Measurements from ENCODE around the gene KCNJ6.

Gene KCNJ6, protein sequence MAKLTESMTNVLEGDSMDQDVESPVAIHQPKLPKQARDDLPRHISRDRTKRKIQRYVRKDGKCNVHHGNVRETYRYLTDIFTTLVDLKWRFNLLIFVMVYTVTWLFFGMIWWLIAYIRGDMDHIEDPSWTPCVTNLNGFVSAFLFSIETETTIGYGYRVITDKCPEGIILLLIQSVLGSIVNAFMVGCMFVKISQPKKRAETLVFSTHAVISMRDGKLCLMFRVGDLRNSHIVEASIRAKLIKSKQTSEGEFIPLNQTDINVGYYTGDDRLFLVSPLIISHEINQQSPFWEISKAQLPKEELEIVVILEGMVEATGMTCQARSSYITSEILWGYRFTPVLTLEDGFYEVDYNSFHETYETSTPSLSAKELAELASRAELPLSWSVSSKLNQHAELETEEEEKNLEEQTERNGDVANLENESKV

DNA sequence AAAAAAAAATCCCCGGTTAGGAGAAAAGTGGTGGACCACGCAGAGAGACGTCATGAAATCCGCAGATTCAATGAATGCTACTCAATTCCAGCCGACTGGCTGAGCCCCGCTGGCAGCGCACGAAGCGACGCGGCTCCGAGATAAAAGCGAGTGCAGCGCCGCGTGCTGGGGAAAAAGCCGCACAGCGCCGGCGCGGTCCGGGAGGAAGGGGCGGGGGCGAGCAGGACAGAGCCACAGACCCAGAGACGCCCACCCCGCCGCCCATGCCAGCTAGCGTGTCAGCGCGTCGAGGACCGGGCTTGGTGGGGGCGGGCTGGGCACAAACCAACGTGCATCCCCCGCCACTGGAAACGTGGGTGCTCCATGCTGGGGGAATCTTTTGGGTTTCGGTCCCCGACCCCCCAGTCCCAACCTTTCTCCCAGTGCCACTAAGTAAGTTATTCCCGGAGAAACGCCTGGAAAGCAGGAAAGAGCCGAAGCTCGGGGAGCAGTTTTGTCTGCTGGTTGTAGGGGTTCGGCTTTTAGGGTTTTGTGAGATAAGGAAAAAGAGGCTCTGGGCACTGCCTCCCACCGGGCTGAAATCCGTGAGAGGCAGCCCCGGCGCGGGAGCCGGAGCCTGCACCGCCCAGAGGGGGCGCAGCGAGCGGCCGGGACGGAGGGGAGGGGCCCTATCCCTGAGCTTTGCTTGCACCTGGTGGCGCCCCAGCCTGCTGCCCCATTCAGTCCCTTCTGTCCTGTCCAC, at the start of gene KCNJ6:
TSS of gene KCNJ6 (minus strand) at position 148 of the 742 bp plus-strand sequence. CDS start 75,775 bp downstream, outside the sequence.
- Histone ChIP-seq H4K20me1 (ENCODE audit: insufficient read depth, low read length) (no peaks in the 10 kb centered on the region), H3K9me2 (ENCODE audit: low read depth, low read length) (no peaks in the 10 kb centered on the region), H3K9me3 (ENCODE audit: low read length) (no peaks in the 10 kb centered on the region), H3K27ac (ENCODE audit: low read depth, low read length, poor library complexity, severe bottlenecking) (no peak within 1 kb of the TSS), H3K36me3 (ENCODE audit: insufficient read depth, low read length) (no peaks in the 10 kb centered on the region), H3K4me2 (ENCODE audit: low read length) (no peak within 1 kb of the TSS), H2AFZ (ENCODE audit: low read length) (no peak within 1 kb of the TSS), H3K27me3 (ENCODE audit: insufficient read depth, low read length) (no peaks in the 10 kb centered on the region), H3K79me2 (ENCODE audit: insufficient read depth, low read length) (no peaks in the 10 kb centered on the region), H3K9ac (ENCODE audit: low read length) (no peak within 1 kb of the TSS), H3K4me3 (ENCODE audit: low read depth, low read length, poor library complexity, severe bottlenecking) (no peak within 1 kb of the TSS), H3K4me1 (ENCODE audit: insufficient read depth, low read length, severe bottlenecking) (no peaks in the 10 kb centered on the region), H3F3A (ENCODE audit: insufficient read depth, low read length) (no peaks in the 10 kb centered on the region)
- TF ChIP-seq EZH2 (IDR thresholded peaks at IDR 0.05; ENCODE audit: borderline replicate concordance, low read length): no peak
- TF ChIP-seq, protein P1, sequence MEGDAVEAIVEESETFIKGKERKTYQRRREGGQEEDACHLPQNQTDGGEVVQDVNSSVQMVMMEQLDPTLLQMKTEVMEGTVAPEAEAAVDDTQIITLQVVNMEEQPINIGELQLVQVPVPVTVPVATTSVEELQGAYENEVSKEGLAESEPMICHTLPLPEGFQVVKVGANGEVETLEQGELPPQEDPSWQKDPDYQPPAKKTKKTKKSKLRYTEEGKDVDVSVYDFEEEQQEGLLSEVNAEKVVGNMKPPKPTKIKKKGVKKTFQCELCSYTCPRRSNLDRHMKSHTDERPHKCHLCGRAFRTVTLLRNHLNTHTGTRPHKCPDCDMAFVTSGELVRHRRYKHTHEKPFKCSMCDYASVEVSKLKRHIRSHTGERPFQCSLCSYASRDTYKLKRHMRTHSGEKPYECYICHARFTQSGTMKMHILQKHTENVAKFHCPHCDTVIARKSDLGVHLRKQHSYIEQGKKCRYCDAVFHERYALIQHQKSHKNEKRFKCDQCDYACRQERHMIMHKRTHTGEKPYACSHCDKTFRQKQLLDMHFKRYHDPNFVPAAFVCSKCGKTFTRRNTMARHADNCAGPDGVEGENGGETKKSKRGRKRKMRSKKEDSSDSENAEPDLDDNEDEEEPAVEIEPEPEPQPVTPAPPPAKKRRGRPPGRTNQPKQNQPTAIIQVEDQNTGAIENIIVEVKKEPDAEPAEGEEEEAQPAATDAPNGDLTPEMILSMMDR (IDR thresholded peaks at IDR 0.05; ENCODE audit: low read length): no peak

DNA sequence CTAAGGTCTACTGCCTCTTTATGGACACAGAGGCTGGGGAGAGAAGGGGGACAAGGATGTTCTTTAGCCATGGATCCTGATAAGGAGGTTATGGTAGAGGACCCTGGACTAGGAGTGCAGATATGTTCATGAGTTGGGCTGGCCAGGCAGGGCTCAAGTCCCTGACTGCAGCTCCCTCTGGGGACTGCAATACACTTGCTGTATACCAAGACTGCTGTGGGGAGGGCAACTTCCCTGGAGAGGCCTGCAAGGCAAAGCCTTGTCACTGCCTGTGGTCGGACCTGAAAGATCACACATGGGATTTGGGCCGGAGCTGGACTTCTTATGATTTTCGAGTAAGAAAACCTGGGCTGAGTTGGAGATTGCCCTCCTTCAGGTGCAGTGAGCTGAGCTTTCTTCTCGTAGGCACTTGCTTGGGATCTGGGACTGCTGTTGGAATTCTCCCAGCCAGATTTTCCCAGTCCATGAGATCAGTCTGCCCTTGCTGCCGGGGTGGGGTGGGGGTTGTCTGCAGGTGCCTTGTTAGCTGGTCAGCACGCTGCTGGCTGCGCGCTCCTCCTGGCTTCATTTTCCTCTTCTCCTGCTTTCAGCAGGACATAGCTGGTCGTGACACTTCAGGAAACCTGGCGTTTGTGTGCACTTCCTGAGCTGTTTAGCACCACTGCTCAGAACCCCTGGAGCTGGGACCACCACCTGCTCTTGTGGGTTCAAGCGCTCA, 49.0 kb upstream of the KCNJ6 start:
- Histone ChIP-seq H4K20me1 (ENCODE audit: insufficient read depth, low read length) (no peaks in the 10 kb centered on the region), H3K9ac (ENCODE audit: low read length) (no peak overlapping the region), H2AFZ (ENCODE audit: low read length) (no peak overlapping the region), H3K4me2 (ENCODE audit: low read length) (no peak overlapping the region), H3K36me3 (ENCODE audit: insufficient read depth, low read length) (no peaks in the 10 kb centered on the region), H3K9me2 (ENCODE audit: low read depth, low read length) (no peaks in the 10 kb centered on the region), H3F3A (ENCODE audit: insufficient read depth, low read length) (no peaks in the 10 kb centered on the region), H3K27me3 (ENCODE audit: insufficient read depth, low read length) (no peaks in the 10 kb centered on the region), H3K9me3 (ENCODE audit: low read length) (no peaks in the 10 kb centered on the region), H3K4me1 (ENCODE audit: insufficient read depth, low read length, severe bottlenecking) (no peaks in the 10 kb centered on the region), H3K79me2 (ENCODE audit: insufficient read depth, low read length) (no peaks in the 10 kb centered on the region), H3K4me3 (ENCODE audit: low read depth, low read length, poor library complexity, severe bottlenecking) (no peak overlapping the region), H3K27ac (ENCODE audit: low read depth, low read length, poor library complexity, severe bottlenecking) (no peak overlapping the region)
- TF ChIP-seq, protein P1 (IDR thresholded peaks at IDR 0.05; ENCODE audit: low read length): no peak
- no peak for TF ChIP-seq EZH2 (IDR thresholded peaks at IDR 0.05; ENCODE audit: borderline replicate concordance, low read length)

DNA sequence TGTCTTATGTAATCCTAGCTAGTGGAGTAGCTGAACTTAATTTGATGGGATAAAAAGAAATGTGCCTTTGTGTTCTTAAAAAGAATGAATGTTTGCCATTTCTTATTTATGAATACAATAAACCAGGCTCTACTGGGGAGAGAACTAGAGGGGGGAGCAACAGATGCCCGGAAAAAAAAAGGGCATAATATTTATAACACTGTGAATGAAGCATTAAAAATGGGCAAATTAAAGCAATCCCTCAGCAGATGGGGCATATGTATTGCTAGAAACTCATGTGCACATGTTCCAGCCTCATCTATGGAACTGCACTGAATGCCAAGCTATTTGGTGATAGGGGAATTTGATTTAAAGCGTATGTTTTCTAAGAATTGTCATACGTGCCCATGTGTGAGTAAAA, 42.3 kb upstream of the KCNJ6 start:
- Histone ChIP-seq H3K27ac (ENCODE audit: low read depth, low read length, poor library complexity, severe bottlenecking) (no peak overlapping the region), H3K4me2 (ENCODE audit: low read length) (no peak overlapping the region), H3K9ac (ENCODE audit: low read length) (no peak overlapping the region), H3K36me3 (ENCODE audit: insufficient read depth, low read length) (no peaks in the 10 kb centered on the region), H3K79me2 (ENCODE audit: insufficient read depth, low read length) (no peaks in the 10 kb centered on the region), H3K4me3 (ENCODE audit: low read depth, low read length, poor library complexity, severe bottlenecking) (no peak overlapping the region), H2AFZ (ENCODE audit: low read length) (no peak overlapping the region), H3F3A (ENCODE audit: insufficient read depth, low read length) (no peaks in the 10 kb centered on the region), H4K20me1 (ENCODE audit: insufficient read depth, low read length) (no peaks in the 10 kb centered on the region), H3K27me3 (ENCODE audit: insufficient read depth, low read length) (0 out of 2 replicates have a peak, but pooled peaks cover 3% of the 10 kb centered on the region), H3K9me3 (ENCODE audit: low read length) (no peaks in the 10 kb centered on the region), H3K4me1 (ENCODE audit: insufficient read depth, low read length, severe bottlenecking) (no peaks in the 10 kb centered on the region), H3K9me2 (ENCODE audit: low read depth, low read length) (no peaks in the 10 kb centered on the region)
- TF ChIP-seq, protein P1 (IDR thresholded peaks at IDR 0.05; ENCODE audit: low read length): no peak
